ENCODE results near the gene GRB10.

DNA sequence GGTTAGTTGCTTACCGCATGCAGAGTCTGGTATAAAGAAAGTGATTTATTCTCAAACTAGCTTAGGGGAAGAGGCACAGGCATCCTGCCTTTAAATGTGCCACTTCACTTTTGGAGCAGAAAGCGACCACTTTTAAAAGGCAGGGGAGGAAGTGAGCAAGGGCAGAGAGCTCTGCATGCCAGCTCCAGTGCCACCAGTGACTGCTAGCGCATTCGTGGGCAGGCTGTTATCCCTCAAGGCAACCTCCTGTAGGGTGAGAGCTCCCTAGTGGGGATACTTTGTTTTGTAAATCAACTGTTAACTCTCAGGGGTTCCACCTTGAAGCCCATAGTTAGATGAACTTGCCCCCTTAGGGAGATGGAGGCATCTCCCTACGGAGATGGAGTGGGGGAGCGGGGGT is 29.4 kb upstream of the GRB10 start:
- TF ChIP-seq RFX5 (IDR thresholded peaks at IDR 0.05) (no peak), FOSL2 (IDR thresholded peaks at IDR 0.05) (no peak), FOSL2 (CRISPR knock-in tag; IDR thresholded peaks at IDR 0.05) (no peak), SMC3 (IDR thresholded peaks at IDR 0.05) (no peak), JUN (IDR thresholded peaks at IDR 0.05) (no peak)

Measured in A549 (cell line).